ENCODE data around the gene GABRD. TPM values are rescaled to one million over a fixed set of nuclear protein-coding genes. Genes with fewer than 3 reads are reported as not detected.

GABRD gene
- total RNA-seq, 2 donors from 2014 or later: not detected

DNA sequence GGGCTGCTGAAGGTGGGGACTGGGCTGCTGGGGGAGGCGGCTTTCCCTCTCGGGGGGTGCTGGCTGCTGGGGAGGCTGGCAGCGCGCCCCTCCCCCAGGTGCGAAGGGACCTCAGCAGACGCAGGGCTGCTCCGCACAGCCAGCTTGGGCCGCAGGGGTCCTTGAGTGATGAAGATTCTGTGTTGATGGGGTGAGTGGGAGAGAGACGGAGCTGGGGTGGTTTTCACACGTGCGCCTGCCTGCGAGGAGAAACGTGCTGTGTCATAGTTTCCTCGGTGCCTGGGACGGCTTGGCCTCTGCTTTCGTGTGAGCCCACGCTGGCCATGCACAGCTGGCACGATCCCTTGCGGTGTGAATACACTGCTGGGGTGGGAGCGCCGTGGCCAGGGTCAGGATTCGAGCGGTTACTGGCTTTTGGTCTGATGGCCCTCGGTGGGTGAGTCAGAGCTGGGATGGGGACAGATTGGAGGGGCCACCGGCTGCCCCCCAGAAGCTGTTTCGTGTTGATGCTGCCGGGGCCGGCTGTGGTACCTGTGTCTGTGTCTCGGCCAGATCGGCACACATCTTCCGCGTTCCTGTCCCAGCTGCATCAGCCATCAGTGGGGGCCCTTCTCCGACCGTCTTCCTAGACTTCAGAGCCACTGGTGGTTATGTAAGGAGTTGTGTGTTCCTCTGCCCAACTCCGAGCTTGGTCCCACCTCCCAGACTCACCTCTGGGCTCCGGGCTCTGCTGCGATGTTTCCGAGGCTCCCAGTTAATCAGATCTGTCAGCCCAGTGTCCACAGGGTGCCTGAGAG is 56.0 kb downstream of the GABRD start:
- H3K9ac ChIP-seq (ENCODE audit: extremely low read depth, low read length, poor library complexity, severe bottlenecking): no peak overlapping the region

DNA sequence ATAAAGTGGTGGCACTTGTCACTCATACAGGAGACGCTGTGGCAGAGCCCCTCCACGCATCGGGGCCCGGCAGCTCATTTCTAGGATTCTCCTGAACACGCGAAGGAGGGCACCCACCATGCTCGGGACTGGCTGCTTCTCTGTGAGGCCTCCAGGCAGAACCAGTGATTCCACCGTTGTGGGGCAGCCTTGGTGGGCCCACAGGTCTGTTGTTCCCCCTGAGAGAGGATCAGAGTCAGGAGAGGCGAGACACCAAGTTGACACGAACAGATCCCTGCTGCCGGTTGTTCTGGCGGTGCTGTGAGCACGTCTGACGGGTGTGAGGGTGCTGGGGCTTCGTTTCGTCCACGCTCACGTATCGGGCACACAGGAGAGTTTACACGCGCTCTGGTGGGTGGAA is 57.7 kb downstream of the GABRD start:
- Histone ChIP-seq H3K4me3 (ENCODE audit: low read length) (no peak overlapping the region), H3K9me3 (ENCODE audit: control insufficient read depth, low read length) (peaks cover 14% of the 10 kb centered on the region), H3K4me1 (ENCODE audit: control insufficient read depth, insufficient read depth, low read length) (no peaks in the 10 kb centered on the region), H3K9ac (ENCODE audit: extremely low read depth, low read length, poor library complexity, severe bottlenecking) (no peak overlapping the region), H3K36me3 (ENCODE audit: control insufficient read depth, insufficient read depth, low read length) (peaks cover 4% of the 10 kb centered on the region), H3K27me3 (ENCODE audit: control insufficient read depth, insufficient read depth, low read length, poor library complexity, severe bottlenecking) (no peaks in the 10 kb centered on the region), H3K27ac (ENCODE audit: low read depth, low read length) (no peak overlapping the region)
- peaks cover 57% of the 10 kb centered on the region for H3K36me3 Mint-ChIP-seq (ENCODE audit: low read depth)
- TF ChIP-seq, protein P1, sequence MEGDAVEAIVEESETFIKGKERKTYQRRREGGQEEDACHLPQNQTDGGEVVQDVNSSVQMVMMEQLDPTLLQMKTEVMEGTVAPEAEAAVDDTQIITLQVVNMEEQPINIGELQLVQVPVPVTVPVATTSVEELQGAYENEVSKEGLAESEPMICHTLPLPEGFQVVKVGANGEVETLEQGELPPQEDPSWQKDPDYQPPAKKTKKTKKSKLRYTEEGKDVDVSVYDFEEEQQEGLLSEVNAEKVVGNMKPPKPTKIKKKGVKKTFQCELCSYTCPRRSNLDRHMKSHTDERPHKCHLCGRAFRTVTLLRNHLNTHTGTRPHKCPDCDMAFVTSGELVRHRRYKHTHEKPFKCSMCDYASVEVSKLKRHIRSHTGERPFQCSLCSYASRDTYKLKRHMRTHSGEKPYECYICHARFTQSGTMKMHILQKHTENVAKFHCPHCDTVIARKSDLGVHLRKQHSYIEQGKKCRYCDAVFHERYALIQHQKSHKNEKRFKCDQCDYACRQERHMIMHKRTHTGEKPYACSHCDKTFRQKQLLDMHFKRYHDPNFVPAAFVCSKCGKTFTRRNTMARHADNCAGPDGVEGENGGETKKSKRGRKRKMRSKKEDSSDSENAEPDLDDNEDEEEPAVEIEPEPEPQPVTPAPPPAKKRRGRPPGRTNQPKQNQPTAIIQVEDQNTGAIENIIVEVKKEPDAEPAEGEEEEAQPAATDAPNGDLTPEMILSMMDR (conservative IDR thresholded peaks at IDR 0.05): no peak
- H3K27ac Mint-ChIP-seq: no peak overlapping the region
- no peak for DNase-seq
- no peaks in the 10 kb centered on the region for H3K27me3 Mint-ChIP-seq (ENCODE audit: insufficient read depth)
- peaks cover 2% of the 10 kb centered on the region for H3K4me1 Mint-ChIP-seq
- WGBS, 2 experiments (ENCODE audit: insufficient coverage in 1 of 2, insufficient read length in 1 of 2): 95% methylated on average over 20 to 21 of the region's 21 CpGs
- H3K9me3 Mint-ChIP-seq: peaks cover 33% of the 10 kb centered on the region
- H3K4me3 Mint-ChIP-seq: no peak overlapping the region

More for the DNA sequence above, 56.0 kb downstream of the GABRD start:
- peaks cover 33% of the 10 kb centered on the region for H3K9me3 Mint-ChIP-seq
- Histone ChIP-seq H3K27me3 (ENCODE audit: control insufficient read depth, insufficient read depth, low read length, poor library complexity, severe bottlenecking) (no peaks in the 10 kb centered on the region), H3K36me3 (ENCODE audit: control insufficient read depth, insufficient read depth, low read length) (peaks cover 4% of the 10 kb centered on the region), H3K4me1 (ENCODE audit: control insufficient read depth, insufficient read depth, low read length) (no peaks in the 10 kb centered on the region), H3K9me3 (ENCODE audit: control insufficient read depth, low read length) (peaks cover 14% of the 10 kb centered on the region), H3K4me3 (ENCODE audit: low read length) (no peak overlapping the region), H3K27ac (ENCODE audit: low read depth, low read length) (no peak overlapping the region)
- no peak overlapping the region for H3K4me3 Mint-ChIP-seq
- TF ChIP-seq, protein P1 (conservative IDR thresholded peaks at IDR 0.05): no peak
- peak overlapping the region; percentile 72 for H3K27ac Mint-ChIP-seq
- H3K36me3 Mint-ChIP-seq (ENCODE audit: low read depth): peaks cover 46% of the 10 kb centered on the region
- H3K4me1 Mint-ChIP-seq: peaks cover 2% of the 10 kb centered on the region
- WGBS, 2 experiments (ENCODE audit: insufficient coverage in 1 of 2, insufficient read length in 1 of 2): 92 to 93% methylated on average over 26 to 38 of the region's 38 CpGs
- DNase-seq: no peak
- no peaks in the 10 kb centered on the region for H3K27me3 Mint-ChIP-seq (ENCODE audit: insufficient read depth)

- peaks cover 2% of the 10 kb centered on the region for H3K4me1 Mint-ChIP-seq
- H3K27me3 Mint-ChIP-seq (ENCODE audit: insufficient read depth): no peaks in the 10 kb centered on the region
- 94 to 100% methylated on average over 6 to 7 of the region's 7 CpGs for WGBS, 2 experiments (ENCODE audit: insufficient coverage in 1 of 2, insufficient read length in 1 of 2)
- Histone ChIP-seq H3K27ac (ENCODE audit: low read depth, low read length) (no peak overlapping the region), H3K36me3 (ENCODE audit: control insufficient read depth, insufficient read depth, low read length) (peaks cover 4% of the 10 kb centered on the region), H3K9ac (ENCODE audit: extremely low read depth, low read length, poor library complexity, severe bottlenecking) (no peak overlapping the region), H3K4me3 (ENCODE audit: low read length) (no peak overlapping the region), H3K4me1 (ENCODE audit: control insufficient read depth, insufficient read depth, low read length) (no peaks in the 10 kb centered on the region), H3K27me3 (ENCODE audit: control insufficient read depth, insufficient read depth, low read length, poor library complexity, severe bottlenecking) (no peaks in the 10 kb centered on the region), H3K9me3 (ENCODE audit: control insufficient read depth, low read length) (peaks cover 14% of the 10 kb centered on the region)
- H3K9me3 Mint-ChIP-seq: peaks cover 33% of the 10 kb centered on the region
- H3K4me3 Mint-ChIP-seq: no peak overlapping the region
- DNase-seq: no peak
- H3K27ac Mint-ChIP-seq: no peak overlapping the region
- H3K36me3 Mint-ChIP-seq (ENCODE audit: low read depth): peaks cover 66% of the 10 kb centered on the region
- TF ChIP-seq, protein P1 (conservative IDR thresholded peaks at IDR 0.05): no peak
Measured at GRCh38 chr1:2078170-2078569, 59.0 kb downstream of the GABRD start.

Measured in endodermal cell (in vitro differentiated cells).